ENCODE data around the gene ALDH4A1.

- TF ChIP-seq POLR2A (IDR thresholded peaks at IDR 0.05; ENCODE audit: low read depth, low read length), result no peak
- TF ChIP-seq TAF1 (IDR thresholded peaks at IDR 0.05; ENCODE audit: borderline replicate concordance, low read depth, low read length), result no peak
- no peak for TF ChIP-seq POLR2AphosphoS5 (IDR thresholded peaks at IDR 0.05; ENCODE audit: low read depth, low read length)
These were observed 20.5 kb downstream of the ALDH4A1 start for GRCh38 chr1:18881642-18882431.
